OCI-LY7 (cell line): ENCODE results near the gene RPL36. TPM values are rescaled to one million over a fixed set of nuclear protein-coding genes. Genes with fewer than 3 reads are reported as not detected.
"Not testable (repeated sequence)": the region's sequence is repeated elsewhere in the genome, so short reads cannot be mapped to it uniquely, and the experiment has no call there.

Source experiments
- BruUV-seq: library from RNA; stranded (reverse); fragments of 400-500 nt; replicated peaks from 2 replicates; lab custom pipeline; 2021; lab: Mats Ljungman, UMichigan
- CTCF ChIA-PET: fragments of 300-600 bp; sonication (Branson Sonifier 250); formaldehyde crosslinking; loops from one replicate; lab custom pipeline; 2022; ENCODE audit warnings: antibody characterized with exemption; ENCODE audit not compliant: unreplicated experiment; lab: Charles Lee
- POLR2A ChIA-PET: fragments of 300-600 bp; sonication (Branson Sonifier 250); formaldehyde crosslinking; loops from one replicate; lab custom pipeline; 2022; ENCODE audit warnings: antibody characterized with exemption; lab: Charles Lee
- DNase-seq: peaks from one replicate; pipeline ENCODE4 v3.0.0-alpha.2; 2015; ENCODE audit warnings: low spot score
- H2AFZ ChIP-seq: fragments of 200-600 bp; sonication (generic), shearing (Covaris generic); 2 replicates; pipeline ENCODE4 v1.6.1; 2014; ENCODE audit warnings: mild to moderate bottlenecking, antibody characterized with exemption, low read length, moderate library complexity
- H3K27ac ChIP-seq: fragments of 200-600 bp; sonication (generic); 2 replicates; pipeline ENCODE4 v1.5.1; 2014; ENCODE audit warnings: mixed run types, low read depth, mild to moderate bottlenecking, moderate library complexity, low read length, inconsistent platforms; ENCODE audit not compliant: poor library complexity, severe bottlenecking
- H3K36me3 ChIP-seq: fragments of 200-600 bp; sonication (generic); 2 replicates; pipeline ENCODE4 v1.6.1; 2014; ENCODE audit warnings: mild to moderate bottlenecking, antibody characterized with exemption, low read length, moderate library complexity, mixed read lengths; ENCODE audit not compliant: insufficient read depth
- H3K4me1 ChIP-seq: fragments of 200-600 bp; sonication (generic); 2 replicates; pipeline ENCODE4 v1.5.1; 2014; ENCODE audit warnings: mild to moderate bottlenecking, low read length; ENCODE audit not compliant: insufficient read depth, poor library complexity, severe bottlenecking
- H3K4me2 ChIP-seq: fragments of 200-600 bp; sonication (generic); 2 replicates; pipeline ENCODE4 v1.6.1; 2014; ENCODE audit warnings: mild to moderate bottlenecking, low read length
- H3K4me3 ChIP-seq: fragments of 200-600 bp; sonication (generic); 2 replicates; pipeline ENCODE4 v1.5.1; 2014; ENCODE audit warnings: mild to moderate bottlenecking, low read depth, low read length; ENCODE audit not compliant: poor library complexity, severe bottlenecking
- H3K79me2 ChIP-seq: fragments of 200-600 bp; sonication (generic); 2 replicates; pipeline ENCODE4 v1.6.1; 2016; ENCODE audit warnings: low read depth, mild to moderate bottlenecking, low read length, moderate library complexity, mixed read lengths; ENCODE audit not compliant: insufficient read depth
- H3K9me2 ChIP-seq: fragments of 200-600 bp; sonication (generic); 2 replicates; pipeline ENCODE4 v1.6.1; 2016; ENCODE audit warnings: mild to moderate bottlenecking, low read length, mixed read lengths; ENCODE audit not compliant: insufficient read depth
- H3K9me3 ChIP-seq: fragments of 200-600 bp; sonication (generic); 2 replicates; pipeline ENCODE4 v1.6.1; 2014; ENCODE audit warnings: mild to moderate bottlenecking, mixed run types, low read length, mixed read lengths
- H4K20me1 ChIP-seq: fragments of 200-600 bp; sonication (generic); 2 replicates; pipeline ENCODE4 v1.6.1; 2014; ENCODE audit warnings: mild to moderate bottlenecking, antibody characterized with exemption, low read length, moderate library complexity, mixed read lengths; ENCODE audit not compliant: insufficient read depth
- EZH2phosphoT487 ChIP-seq: fragments of 200-600 bp; sonication (generic); IDR thresholded peaks from 2 replicates; pipeline ENCODE4 v1.6.1; 2018; ENCODE audit warnings: low read depth, borderline replicate concordance, mild to moderate bottlenecking, mixed run types, antibody characterized with exemption, low read length, moderate library complexity, mixed read lengths
- intact Hi-C: fragments of 100-400 bp; cut with micrococcal nuclease; formaldehyde crosslinking; loops from one replicate; pipeline ENCODE4 v1.10.0; 2022; ENCODE audit not compliant: unreplicated experiment
- total RNA-seq, 2 experiments: library from RNA; depleted of rRNA in 1 of 2; stranded (reverse); fragments of >200 nt in 1 of 2; shearing (Covaris generic) in 1 of 2; gene quantifications; 2 replicates each; pipeline ENCODE4 v1.2.3, GENCODE V29; 2014 to 2022
- TF ChIP-seq, protein P1 (sequence below): fragments of 200-600 bp; sonication (generic); conservative IDR thresholded peaks from 2 replicates; pipeline ENCODE4 v1.5.1; 2014; ENCODE audit warnings: mild to moderate bottlenecking, antibody characterized with exemption, low read length, moderate library complexity, mixed read lengths

RPL36 gene
- total RNA-seq, 2 experiments from 2014 or later, result 1,257 to 1,936 TPM

DNA sequence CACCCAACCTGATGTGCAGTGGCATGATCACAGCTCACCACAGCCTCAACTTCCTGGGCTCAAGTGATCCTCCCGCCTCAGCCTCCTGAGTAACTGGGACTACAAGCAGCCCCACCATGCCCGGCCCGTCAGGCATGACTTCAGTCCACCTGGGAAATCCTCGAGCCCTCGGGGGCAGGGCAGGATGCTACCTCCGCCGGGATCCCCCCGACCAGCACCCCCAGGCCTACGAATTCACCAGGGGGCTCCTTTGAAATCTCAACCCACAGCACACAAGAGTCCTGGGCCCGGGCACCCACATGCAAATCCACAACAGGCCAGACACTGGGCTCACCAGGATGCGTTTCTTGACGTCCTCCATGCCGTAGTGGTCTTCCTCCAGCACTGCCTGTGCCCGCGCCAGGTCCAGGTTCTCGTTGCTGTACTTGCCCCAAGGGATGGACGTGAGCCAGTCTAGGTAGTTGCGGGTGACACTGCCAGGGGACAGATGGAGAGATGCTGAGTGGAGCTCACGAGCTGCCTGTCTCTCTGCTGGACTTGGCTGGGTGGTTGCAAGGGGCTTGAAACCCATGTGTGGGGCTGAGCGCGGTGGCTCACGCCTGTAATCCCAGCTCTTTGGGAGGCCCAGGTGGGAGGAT lies 10.5 kb downstream of the RPL36 start:
- no peak for TF ChIP-seq EZH2phosphoT487
- TF ChIP-seq, protein P1, sequence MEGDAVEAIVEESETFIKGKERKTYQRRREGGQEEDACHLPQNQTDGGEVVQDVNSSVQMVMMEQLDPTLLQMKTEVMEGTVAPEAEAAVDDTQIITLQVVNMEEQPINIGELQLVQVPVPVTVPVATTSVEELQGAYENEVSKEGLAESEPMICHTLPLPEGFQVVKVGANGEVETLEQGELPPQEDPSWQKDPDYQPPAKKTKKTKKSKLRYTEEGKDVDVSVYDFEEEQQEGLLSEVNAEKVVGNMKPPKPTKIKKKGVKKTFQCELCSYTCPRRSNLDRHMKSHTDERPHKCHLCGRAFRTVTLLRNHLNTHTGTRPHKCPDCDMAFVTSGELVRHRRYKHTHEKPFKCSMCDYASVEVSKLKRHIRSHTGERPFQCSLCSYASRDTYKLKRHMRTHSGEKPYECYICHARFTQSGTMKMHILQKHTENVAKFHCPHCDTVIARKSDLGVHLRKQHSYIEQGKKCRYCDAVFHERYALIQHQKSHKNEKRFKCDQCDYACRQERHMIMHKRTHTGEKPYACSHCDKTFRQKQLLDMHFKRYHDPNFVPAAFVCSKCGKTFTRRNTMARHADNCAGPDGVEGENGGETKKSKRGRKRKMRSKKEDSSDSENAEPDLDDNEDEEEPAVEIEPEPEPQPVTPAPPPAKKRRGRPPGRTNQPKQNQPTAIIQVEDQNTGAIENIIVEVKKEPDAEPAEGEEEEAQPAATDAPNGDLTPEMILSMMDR, result no peak
- Histone ChIP-seq H4K20me1 (no peaks in the 10 kb centered on the region), H3K4me3 (no peak overlapping the region), H3K9me3 (no peaks in the 10 kb centered on the region), H3K27ac (no peak overlapping the region), H3K4me2 (no peak overlapping the region), H3K36me3 (peaks cover 92% of the 10 kb centered on the region), H3K4me1 (peaks cover 6% of the 10 kb centered on the region), H2AFZ (no peak overlapping the region), H3K9me2 (no peaks in the 10 kb centered on the region), H3K79me2 (no peaks in the 10 kb centered on the region)
- CTCF ChIA-PET, result no interaction called here
- intact Hi-C loops, result no loop called here
- DNase-seq, result no peak
- POLR2A ChIA-PET, result no interaction called here
- BruUV-seq, result no TSS peak

DNA sequence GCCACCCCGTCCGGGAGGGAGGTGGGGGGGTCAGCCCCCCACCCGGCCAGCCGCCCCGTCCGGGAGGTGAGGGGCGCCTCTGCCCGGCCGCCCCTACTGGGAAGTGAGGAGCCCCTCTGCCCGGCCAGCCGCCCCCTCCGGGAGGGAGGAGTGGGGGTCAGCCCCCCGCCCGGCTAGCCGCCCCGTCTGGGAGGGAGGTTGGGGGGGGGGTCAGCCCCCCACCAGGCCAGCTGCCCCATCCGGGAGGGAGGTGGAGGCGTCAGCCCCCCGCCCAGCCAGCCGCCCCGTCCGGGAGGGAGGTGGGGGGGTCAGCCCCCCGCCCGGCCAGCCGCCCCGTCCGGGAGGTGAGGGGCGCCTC lies 11.9 kb downstream of the RPL36 start:
- peaks cover 92% of the 10 kb centered on the region for H3K36me3 ChIP-seq
- H3K4me1 ChIP-seq, H2AFZ ChIP-seq, H4K20me1 ChIP-seq, POLR2A ChIA-PET, intact Hi-C loops, H3K27ac ChIP-seq, H3K4me2 ChIP-seq, H3K4me3 ChIP-seq, H3K9me3 ChIP-seq, DNase-seq, H3K9me2 ChIP-seq, CTCF ChIA-PET, H3K79me2 ChIP-seq, BruUV-seq: not testable (repeated sequence)

DNA sequence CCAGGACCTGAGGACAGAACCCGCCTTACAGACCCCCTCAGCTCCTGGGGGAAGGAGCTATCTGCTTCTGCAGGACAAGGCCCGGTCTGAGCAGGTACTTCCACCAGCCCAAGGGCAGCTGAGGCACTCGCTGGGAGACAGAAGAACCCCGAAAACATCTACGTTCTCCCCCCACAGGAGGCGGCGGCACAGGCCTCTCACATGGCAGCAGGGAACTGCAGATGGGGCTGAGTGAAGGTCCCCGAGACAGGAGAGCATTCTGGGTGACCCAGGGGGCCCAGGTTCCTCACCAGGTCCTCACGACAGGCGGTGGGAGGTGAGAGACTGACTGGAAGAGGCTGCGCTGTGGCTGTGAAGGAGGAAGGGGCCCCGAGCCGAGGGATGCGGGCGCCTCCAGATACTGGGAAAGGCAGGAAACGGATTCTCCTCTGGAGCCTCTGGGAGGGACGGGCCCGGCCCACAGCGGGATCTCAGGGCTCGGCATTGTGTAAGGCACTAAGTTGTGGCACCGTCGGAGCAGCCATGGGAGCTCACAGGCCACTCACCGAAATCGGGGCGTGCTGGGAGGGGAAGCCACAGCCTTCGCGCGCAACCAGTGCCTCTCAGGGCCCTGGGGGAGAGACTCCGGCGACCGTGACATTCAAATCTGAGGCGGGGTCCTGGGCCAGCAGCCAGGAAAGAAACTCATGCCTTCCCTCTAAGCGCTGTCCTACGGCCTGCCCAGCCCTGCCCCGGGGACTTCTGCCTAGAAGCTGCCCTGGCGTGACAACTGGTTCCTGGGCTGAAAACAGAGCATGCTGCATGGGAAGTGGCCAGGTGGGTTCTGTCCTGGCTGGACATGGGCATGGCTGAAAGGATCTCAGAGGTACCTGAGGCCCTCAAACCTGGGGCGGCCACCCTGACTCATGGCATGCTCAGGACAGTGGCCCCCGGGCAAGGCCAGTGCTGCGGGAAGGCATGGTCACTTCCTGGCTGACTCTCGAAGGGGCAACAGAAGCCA lies 14.0 kb downstream of the RPL36 start:
- no peak for TF ChIP-seq EZH2phosphoT487
- TF ChIP-seq, protein P1, result no peak
- ChIA-PET POLR2A (no interaction called here), CTCF (no interaction called here)
- no peak overlapping the region for H3K27ac ChIP-seq
- DNase-seq, result no peak
- intact Hi-C loops, result no loop called here
- H2AFZ ChIP-seq, result no peak overlapping the region
- H3K36me3 ChIP-seq, result peaks cover 92% of the 10 kb centered on the region
- H3K9me2 ChIP-seq, result no peaks in the 10 kb centered on the region
- H3K4me2 ChIP-seq, result no peak overlapping the region
- H3K79me2 ChIP-seq, result no peaks in the 10 kb centered on the region
- no TSS peak for BruUV-seq
- no peak overlapping the region for H3K4me3 ChIP-seq
- H3K9me3 ChIP-seq, result no peaks in the 10 kb centered on the region
- no peaks in the 10 kb centered on the region for H4K20me1 ChIP-seq
- peaks cover 3% of the 10 kb centered on the region for H3K4me1 ChIP-seq
